ENCODE measurements around the gene ASAP2.

The ASAP2 gene

GRCh38 chr2:9273486-9274130 is 67.0 kb downstream of the ASAP2 start:
- TF ChIP-seq POLR2AphosphoS5 (IDR thresholded peaks at IDR 0.05; ENCODE audit: low read depth, low read length) (no peak), FOXP2 (optimal IDR thresholded peaks at IDR 0.05; ENCODE audit: borderline replicate concordance, extremely low read depth, extremely low read length, insufficient read depth) (no peak), SIN3A (IDR thresholded peaks at IDR 0.05; ENCODE audit: borderline replicate concordance, insufficient read depth, low read length) (no peak), TAF1 (IDR thresholded peaks at IDR 0.05; ENCODE audit: borderline replicate concordance, insufficient read depth, low read length) (no peak)
- TF ChIP-seq, protein P1, sequence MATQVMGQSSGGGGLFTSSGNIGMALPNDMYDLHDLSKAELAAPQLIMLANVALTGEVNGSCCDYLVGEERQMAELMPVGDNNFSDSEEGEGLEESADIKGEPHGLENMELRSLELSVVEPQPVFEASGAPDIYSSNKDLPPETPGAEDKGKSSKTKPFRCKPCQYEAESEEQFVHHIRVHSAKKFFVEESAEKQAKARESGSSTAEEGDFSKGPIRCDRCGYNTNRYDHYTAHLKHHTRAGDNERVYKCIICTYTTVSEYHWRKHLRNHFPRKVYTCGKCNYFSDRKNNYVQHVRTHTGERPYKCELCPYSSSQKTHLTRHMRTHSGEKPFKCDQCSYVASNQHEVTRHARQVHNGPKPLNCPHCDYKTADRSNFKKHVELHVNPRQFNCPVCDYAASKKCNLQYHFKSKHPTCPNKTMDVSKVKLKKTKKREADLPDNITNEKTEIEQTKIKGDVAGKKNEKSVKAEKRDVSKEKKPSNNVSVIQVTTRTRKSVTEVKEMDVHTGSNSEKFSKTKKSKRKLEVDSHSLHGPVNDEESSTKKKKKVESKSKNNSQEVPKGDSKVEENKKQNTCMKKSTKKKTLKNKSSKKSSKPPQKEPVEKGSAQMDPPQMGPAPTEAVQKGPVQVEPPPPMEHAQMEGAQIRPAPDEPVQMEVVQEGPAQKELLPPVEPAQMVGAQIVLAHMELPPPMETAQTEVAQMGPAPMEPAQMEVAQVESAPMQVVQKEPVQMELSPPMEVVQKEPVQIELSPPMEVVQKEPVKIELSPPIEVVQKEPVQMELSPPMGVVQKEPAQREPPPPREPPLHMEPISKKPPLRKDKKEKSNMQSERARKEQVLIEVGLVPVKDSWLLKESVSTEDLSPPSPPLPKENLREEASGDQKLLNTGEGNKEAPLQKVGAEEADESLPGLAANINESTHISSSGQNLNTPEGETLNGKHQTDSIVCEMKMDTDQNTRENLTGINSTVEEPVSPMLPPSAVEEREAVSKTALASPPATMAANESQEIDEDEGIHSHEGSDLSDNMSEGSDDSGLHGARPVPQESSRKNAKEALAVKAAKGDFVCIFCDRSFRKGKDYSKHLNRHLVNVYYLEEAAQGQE (IDR thresholded peaks at IDR 0.05; ENCODE audit: insufficient read depth in 1 of 2, low read depth in 2 of 2, low read length in 2 of 2) = no peak

DNA sequence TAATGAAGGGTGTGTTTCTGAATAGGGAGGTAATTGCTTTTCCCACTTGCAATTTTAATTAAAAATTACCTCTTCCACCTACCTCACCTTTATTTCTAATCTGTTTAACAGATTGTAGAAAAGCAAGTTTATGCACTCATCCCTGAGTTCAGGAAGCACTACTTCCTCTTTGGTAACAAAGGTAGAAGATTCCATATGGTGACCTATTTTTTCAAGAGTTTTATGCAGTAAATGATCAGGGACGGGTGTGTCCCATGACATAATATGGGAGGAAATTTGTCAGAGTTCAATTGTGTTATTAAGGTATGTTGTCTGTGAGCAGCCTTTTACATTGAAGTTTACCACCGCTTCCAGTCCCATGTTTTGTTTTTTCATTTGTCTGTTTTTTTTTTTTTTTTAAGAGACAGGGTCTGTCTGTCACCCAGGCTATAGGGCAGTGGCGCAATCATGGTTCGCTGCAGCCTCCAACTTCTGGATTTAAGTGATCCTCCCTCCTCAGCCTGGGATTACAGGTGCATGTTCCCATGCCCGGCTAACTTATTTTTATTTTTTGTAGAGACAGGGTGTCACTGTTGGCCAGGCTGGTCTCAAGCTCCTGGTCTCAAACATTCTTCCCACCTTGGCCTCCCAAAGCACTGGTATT is 68.2 kb downstream of the ASAP2 start:
- TF ChIP-seq TAF1 (IDR thresholded peaks at IDR 0.05; ENCODE audit: borderline replicate concordance, insufficient read depth, low read length) = no peak
- TF ChIP-seq FOXP2 (optimal IDR thresholded peaks at IDR 0.05; ENCODE audit: borderline replicate concordance, extremely low read depth, extremely low read length, insufficient read depth) = no peak
- TF ChIP-seq SIN3A (IDR thresholded peaks at IDR 0.05; ENCODE audit: borderline replicate concordance, insufficient read depth, low read length) = no peak
- TF ChIP-seq, protein P1 (IDR thresholded peaks at IDR 0.05; ENCODE audit: insufficient read depth in 1 of 2, low read depth in 2 of 2, low read length in 2 of 2) = no peak
- TF ChIP-seq POLR2AphosphoS5 (IDR thresholded peaks at IDR 0.05; ENCODE audit: low read depth, low read length) = no peak

- no peak for TF ChIP-seq FOXP2 (optimal IDR thresholded peaks at IDR 0.05; ENCODE audit: borderline replicate concordance, extremely low read depth, extremely low read length, insufficient read depth)
- no peak for TF ChIP-seq SIN3A (IDR thresholded peaks at IDR 0.05; ENCODE audit: borderline replicate concordance, insufficient read depth, low read length)
- TF ChIP-seq TAF1 (IDR thresholded peaks at IDR 0.05; ENCODE audit: borderline replicate concordance, insufficient read depth, low read length) = no peak
- no peak for TF ChIP-seq POLR2AphosphoS5 (IDR thresholded peaks at IDR 0.05; ENCODE audit: low read depth, low read length)
- TF ChIP-seq, protein P1 (IDR thresholded peaks at IDR 0.05; ENCODE audit: insufficient read depth in 1 of 2, low read depth in 2 of 2, low read length in 2 of 2) = no peak
Observed at GRCh38 chr2:9275399-9275798, 68.8 kb downstream of the ASAP2 start.

GRCh38 chr2:9276074-9276473 is 69.5 kb downstream of the ASAP2 start:
- TF ChIP-seq, protein P1 (IDR thresholded peaks at IDR 0.05; ENCODE audit: insufficient read depth in 1 of 2, low read depth in 2 of 2, low read length in 2 of 2) = no peak
- TF ChIP-seq FOXP2 (optimal IDR thresholded peaks at IDR 0.05; ENCODE audit: borderline replicate concordance, extremely low read depth, extremely low read length, insufficient read depth) = no peak
- no peak for TF ChIP-seq TAF1 (IDR thresholded peaks at IDR 0.05; ENCODE audit: borderline replicate concordance, insufficient read depth, low read length)
- TF ChIP-seq SIN3A (IDR thresholded peaks at IDR 0.05; ENCODE audit: borderline replicate concordance, insufficient read depth, low read length) = no peak
- TF ChIP-seq POLR2AphosphoS5 (IDR thresholded peaks at IDR 0.05; ENCODE audit: low read depth, low read length) = no peak

Measured in PFSK-1 (cell line).